Body of pancreas (tissue), 4 donors: Measurements from ENCODE around the gene STRBP.

Source experiments
- CTCF ChIP-seq, 7 experiments: fragments of 450-650 bp in 4 of 7; fragments of 200-600 bp in 3 of 7; sonication (generic) in 3 of 7; IDR thresholded peaks; one replicate each; pipeline ENCODE4 v1.5.1; 2016 to 2019; ENCODE audit warnings: antibody characterized with exemption in 7 of 7
- POLR2A ChIP-seq, 3 donors: fragments of 450-650 bp; IDR thresholded peaks; one replicate each; pipeline ENCODE4 v1.6.1; 2016; ENCODE audit warnings: antibody characterized with exemption in 3 of 3, mild to moderate bottlenecking in 2 of 3

- TF ChIP-seq CTCF (IDR thresholded peaks at IDR 0.05) = no peak
- no peak for TF ChIP-seq POLR2A (IDR thresholded peaks at IDR 0.05)
Measured at GRCh38 chr9:123267481-123268198, 746 bp downstream of the STRBP start.
